NCI-H1048 (cell line): ENCODE measurements around the gene TMEM222.

Experiments
- DNase-seq: peaks from one replicate; lab custom pipeline; 2025; lab: John Stamatoyannopoulos, UW

TMEM222 gene

DNA sequence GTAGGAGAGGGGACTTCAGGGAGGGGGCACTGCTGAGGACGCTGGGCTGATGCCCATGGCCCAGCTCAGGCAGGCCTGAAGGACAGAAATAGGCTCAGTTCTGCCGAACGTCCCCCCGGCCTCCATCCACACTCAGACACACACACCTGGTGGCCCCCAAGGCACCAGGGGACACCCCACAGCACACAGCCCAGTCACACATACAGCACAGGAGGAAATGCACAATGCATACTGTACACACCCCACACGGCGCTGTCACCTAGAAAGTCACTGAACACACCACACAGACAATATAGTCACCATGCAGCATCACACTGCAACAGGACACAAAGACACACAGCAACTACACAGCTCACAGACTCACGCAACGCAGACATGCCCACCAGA, 20.4 kb downstream of the TMEM222 start:
- no peak for DNase-seq

DNA sequence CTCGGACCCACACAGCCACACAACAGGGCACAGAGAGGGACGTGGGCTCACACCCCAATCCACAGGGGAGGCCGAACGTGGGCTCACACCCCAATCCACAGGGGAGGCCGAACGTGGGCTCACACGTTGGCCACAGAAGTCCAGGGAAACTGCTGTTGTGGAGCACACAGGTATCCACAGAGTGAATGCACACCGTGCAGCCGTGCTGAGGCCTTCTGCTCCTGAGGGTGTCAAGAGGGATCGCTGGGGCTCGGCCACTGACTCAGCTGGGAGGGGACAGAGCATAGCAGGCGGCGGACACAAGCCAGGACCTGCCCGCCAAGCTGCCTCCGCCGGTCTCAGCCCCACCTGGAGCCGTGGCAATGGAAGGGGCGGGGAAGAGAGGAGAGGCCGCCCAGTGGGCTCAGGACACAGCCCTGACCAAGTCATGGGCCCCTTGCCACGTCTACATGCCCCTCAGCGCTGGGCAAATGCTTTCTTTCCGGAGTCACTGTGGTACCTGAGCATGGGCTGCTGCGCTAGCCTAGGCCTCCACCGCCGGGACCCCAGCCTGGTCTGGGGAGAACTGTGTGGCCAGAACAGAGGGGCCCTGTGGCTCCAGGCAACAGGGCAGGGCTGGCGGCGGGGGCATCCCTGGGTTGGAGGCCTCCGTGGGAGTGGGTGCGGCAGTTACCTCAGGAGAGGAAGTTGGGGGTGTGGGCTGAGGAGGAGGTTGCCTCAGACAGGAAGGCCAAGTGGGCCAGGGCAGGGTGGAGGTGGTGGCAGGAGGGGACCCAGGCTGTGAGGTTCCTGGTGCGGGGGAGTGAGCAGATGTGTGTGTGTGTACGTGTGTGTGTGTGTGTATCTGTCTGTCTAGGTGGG, 21.0 kb downstream of the TMEM222 start:
- no peak for DNase-seq

DNA sequence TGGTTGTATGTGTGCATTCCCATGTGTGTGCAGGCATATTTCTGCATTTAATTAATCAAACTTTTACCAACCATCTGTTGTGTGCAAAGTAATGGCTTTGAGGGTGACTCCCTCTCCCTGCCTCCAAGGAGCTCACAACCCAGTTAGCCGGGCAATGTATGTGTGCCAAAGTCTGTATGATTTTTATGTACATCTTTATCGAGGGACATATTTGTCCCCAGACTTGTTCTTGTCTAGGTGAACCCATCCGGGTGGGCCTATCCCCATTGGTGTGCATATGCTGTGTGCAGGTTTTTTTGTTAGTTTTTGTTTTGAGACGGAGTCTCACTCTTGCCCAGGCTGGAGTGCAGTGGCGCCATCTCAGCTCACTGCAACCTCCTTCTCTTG, 21.7 kb downstream of the TMEM222 start:
- DNase-seq = no peak

DNA sequence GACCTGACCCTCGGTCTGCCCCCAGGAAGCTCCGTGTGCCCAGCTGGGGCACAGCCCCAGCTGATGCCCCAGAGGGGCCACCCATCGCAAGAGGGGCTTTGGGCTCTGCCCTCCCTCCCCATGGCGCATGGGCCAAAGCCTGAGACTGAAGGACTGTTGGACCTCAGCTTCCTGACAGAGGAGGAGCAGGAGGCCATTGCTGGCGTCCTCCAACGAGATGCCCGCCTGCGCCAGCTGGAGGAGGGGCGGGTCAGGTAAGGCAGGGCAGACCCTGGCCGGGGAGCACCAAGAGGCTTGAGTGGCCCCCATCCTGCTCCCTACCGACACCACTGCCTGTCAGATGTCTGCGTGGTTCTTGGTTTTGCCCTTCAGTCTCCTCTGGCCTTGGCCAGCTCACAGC, 23.3 kb downstream of the TMEM222 start:
- no peak for DNase-seq

DNA sequence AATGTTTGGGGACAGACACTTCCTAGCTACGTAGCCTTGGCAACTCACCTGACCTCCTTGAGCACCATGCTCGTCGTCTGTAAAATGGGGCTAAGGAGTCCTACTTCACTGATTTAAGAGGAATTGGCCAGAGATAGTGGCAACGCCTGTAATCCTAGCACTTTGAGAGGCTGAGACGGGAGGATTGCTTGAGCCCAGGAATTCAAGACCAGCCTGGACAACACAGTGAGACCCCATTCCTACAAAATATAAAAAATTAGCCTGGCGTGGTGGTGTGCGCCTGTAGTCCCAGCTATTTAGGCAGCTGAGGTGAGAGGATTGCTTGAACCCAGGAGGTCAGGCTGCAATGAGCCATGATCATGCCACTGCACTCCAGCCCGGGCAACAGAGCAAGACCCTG, 24.4 kb downstream of the TMEM222 start:
- no peak for DNase-seq

DNA sequence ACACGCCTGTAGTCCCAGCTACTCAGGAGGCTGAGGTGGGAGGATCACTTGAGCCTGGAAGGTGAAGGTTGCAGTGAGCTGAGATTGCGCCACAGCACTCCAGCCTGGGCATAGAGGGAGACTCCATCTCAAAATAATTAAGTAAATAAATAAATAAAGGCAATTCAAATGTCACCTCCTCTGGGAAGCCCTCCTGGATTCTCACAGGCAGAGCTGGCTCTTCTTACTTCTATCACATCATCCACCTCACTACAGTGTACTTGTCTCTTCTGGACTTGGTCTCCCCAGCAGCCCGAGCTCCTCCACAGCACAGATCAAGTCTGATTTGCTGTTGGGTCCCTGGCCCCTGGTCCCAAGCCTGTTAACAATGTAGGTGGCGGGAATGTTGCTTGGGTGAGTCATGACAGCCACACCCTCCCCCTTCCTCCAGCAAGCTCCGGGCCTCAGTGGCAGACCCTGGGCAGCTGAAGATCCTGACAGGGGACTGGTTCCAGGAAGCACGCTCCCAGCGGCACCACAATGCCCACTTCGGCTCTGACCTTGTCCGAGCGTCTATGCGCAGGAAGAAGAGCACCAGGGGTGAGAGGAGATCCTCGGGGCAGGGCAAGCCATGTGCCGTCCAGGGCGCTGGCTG, 25.1 kb downstream of the TMEM222 start:
- no peak for DNase-seq

DNA sequence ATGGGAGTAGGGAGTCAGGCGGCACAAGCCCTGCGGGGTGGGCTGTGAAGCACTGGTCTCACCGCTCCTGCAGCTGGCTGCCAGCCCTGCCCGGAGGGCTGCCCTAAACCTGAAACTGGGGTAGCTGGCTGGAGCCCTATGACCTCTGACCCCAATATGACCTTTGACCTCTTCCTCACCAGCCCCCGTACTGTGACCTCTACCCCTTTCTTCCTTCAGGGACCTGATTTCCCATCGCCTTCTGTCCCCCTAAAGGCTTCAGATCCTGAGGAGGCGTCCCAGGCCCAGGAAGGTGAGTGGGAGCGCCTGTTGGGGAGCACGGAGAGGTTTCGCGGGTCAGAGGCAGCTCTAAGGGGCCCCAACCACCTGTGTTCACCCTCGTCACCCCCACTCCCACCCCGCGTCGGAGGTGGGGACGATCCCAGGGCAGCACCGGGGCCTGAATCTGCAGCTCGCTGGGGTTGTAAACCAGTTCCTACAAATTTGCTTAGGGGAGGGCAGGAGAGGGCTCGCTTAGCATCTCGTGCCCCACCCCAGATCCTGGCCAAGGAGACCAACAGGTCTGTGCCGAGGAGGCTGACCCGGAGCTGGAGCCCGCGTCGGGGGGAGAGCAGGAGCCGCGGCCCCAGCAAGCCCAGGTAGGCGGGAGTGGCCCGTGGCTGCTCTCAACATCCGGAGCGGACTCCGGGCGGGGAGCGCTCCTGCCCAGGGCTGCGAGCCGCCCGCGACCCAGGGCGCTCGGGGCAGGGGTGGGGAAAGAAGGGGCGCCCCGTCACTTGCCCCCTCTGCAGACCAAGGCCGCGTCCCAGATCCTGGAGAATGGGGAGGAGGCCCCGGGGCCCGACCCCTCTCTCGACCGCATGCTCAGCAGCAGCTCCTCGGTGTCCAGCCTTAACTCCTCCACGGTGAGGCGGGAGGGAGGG, 27.2 kb downstream of the TMEM222 start:
- DNase-seq = peak; percentile 63

DNA sequence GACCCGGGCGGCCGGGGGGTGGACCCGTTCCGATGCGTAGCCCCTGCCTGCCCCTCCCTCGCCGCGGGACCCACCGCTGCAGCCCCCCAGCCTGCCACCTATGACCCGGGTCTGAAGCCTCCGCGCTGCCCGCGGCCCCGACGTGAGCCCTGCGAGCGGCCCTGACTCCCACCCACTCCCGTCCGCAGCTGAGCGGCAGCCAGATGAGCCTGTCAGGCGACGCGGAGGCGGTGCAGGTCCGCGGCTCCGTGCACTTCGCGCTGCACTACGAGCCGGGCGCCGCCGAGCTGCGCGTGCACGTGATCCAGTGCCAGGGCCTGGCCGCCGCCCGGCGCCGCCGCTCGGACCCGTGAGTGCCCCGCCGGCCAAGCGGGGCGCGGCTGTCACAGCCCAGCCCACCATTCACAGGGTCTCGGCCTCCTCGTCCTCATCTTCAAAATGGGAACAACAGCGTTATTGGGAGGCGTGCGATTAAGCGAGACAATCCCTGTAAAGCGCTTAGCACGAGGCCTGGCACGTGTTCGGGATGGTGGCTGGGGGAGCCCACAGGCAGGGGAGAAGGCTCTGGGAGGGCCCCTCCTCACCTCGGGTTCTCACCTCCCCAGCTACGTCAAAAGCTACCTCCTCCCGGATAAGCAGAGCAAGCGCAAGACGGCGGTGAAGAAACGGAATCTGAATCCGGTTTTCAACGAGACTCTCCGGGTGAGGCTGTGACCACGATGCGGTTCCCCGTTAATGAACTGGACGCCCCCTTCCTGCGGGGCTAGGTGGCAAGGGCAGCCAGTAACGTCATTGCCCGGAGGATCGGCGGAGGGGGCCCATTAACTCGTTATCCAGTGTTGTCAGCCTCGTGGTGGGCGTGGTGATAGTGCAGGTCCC, 28.1 kb downstream of the TMEM222 start:
- peak; percentile 65 for DNase-seq

DNA sequence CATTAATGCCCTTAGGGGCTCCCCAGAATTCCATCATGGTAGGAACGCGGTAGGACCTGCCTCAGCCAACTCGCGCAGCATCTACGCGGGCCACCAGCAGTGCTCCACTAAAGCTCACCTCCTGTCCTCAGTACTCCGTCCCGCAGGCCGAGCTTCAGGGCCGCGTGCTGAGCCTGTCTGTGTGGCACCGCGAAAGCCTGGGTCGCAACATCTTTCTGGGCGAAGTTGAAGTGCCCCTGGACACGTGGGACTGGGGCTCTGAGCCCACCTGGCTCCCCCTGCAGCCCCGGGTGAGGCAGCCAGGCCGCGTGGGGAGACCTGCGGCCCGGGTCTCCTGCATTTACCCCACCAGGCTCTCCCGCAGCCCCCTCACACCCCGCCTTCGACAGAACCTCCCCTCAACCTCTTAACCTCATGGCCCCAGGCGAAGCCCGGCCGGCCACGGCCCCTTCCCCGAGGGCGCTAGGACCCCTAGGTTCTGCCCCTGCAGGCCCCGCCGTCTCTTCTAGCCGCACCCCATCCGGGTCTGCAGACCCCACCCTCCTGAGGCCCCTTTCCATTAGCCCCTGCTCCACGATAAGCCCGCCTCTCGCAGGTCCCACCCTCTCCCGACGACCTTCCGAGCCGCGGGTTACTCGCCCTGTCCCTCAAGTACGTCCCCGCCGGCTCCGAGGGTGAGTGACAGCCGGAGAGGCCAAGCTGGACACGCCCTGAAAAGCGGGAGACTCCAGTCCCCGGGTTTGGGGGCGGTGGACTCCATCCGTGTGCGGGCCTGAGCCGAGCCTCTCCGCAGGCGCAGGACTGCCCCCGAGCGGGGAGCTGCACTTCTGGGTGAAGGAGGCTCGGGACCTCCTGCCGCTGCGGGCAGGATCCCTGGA, 28.9 kb downstream of the TMEM222 start:
- DNase-seq = no peak

DNA sequence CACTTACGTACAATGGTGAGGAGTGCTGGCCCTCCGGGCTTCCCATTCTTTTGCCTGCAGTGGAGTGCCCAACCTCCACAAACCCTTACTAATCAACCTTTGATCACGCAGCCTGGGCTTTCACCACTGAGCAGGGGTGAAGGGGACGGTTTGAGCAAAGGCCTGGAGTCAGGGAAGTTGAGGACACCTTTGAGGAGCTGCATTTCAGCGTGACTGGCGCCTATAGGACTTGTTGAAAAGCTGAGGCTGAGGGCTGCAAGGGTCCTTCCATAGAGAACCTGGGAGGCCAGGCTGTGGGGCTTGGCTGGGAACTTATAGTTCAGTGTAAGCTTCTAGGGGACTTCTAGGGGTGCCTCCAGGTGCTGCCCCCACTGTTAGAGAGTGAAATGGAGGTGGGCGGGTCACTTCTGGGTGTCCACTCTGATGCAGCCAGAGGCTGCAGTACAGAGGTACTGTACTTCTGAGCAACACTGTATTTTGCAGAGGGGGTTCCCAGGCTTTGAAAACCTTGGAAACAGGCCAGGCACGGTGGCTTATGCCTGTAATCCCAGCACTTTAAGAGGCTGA, 29.7 kb downstream of the TMEM222 start:
- no peak for DNase-seq

DNA sequence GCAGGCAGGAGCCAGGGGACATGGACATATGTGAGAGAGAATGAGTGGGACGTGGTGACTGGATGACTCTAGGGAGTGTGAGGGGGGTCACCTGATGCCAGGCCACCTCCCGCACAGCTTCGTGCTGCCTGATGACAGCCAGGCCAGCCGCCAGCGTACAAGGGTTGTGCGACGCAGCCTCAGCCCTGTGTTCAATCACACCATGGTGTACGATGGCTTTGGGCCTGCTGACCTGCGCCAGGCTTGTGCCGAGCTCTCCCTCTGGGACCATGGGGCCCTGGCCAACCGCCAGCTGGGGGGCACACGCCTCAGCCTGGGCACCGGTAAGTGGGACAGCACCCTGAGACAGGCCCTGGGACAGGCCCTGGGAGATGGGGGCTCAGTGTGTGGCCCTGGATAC, 31.2 kb downstream of the TMEM222 start:
- DNase-seq = no peak

DNA sequence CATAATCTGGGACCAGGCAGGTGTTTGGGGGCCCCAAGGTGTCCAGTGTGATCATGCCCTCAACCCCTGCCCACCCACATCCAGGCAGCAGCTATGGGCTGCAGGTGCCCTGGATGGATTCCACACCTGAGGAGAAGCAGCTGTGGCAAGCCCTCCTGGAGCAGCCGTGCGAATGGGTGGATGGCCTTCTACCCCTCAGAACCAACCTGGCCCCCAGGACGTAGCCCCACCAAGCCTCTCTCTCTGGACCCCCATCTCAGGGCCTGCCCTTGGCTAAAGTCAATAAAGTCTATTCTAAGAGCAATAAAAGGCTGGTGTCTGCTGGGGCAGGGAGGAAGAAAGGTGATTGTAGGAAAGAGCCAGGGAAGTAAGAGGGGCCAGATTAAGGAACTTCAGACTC, 31.7 kb downstream of the TMEM222 start:
- no peak for DNase-seq

DNA sequence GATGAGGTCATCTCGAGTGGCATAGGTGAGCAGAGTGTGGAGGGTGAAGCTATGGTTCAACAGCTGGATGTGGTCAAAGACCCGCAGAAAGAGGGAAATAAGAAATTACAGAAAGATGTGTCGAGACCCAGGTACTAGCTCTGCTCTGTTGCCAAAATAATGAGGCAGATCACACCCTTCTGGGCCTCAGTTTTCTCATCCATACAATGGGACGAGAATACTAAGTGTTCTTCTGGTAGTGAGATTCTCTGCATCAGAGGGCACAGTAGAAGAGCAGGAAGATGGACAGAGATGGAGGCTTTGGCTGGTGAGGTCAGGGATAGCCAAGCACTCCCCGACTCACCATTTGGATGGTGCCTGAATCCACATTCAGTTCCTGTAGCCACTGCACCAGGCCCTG, 33.7 kb downstream of the TMEM222 start:
- DNase-seq = no peak

DNA sequence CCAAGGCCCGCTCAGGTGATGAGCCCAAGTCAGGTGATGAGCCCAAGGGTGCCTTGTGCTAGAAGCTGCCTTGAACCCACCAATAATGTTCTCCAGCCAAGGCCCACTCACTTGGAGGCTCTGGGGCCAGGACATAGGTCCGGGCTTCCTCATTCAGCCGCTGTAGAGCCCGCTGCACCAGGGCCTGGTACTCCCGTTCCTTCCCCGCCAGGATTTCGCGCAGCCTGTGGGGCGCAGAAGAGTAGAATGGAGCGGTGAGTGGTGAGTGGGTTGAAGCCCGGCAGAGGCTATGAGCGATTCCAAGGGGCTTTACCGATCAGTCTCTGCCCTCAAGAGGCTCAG, 34.3 kb downstream of the TMEM222 start:
- DNase-seq = no peak

DNA sequence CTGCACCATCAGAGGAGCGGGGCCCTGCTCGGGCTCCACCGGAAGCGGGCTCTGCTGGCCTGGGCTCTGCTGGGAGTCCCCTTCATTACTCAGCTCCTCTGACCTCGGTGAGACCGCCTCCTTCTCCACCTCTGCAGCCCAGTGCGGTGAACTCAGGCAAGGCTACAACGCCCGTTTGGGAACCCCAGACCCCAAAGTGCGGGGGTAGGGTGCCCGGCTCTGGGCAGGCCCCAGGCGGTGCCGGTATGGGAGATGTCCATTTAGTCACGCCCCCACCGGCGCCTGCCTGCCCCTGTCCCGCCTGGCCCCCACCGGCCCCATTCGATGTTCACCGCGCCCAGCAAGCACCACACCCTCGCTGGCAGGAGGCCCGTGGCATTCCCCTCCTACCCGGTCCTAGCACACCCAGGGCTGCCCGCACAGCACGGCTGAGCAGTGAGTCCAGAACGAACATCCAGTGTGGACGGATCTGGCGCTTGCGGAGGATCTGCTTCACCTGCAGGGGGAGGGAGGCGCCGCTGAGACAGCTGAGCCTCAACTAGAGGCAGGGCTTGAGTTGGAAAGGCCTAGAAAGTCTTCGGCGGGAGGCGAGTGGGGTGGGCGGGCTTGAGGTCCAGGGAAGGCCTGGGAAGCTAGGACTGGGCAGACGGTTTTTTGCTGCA, 34.8 kb downstream of the TMEM222 start:
- no peak for DNase-seq

DNA sequence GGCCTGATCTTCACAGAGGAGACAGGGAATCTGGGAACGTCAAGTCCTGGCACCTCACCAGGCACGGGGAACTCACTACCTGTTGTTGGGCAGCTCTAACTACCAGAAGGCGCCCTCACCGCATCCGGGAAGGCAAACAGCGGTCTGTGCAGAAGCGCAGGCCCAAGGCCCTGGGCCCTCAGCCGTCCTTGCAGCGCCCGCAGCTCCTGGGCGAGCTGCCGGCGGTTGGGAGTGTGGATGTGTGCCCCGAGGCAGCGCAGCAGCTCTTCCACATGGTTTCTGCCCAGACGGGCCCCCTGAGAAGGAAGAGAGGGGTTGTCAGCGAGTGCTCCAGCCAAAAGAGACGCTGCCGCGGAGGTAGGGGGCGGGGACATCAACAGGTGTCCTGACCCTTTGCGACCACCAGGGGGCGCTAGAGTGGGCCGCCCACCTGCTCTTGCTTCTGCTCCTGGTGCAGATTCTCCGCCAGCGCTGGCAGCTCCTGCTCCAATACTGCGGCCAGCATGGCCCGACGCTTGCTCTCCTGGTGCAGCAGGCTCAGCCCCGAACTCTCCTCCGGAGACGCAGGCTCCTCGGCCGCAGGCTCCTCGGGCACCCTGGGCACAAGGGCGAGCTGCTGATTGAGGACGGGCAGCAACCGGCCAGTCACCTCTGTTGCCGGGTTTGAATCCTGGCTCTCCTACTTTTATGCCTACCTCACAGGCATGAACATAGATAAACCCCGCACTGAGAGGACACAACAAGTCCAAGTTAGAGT, 35.5 kb downstream of the TMEM222 start:
- DNase-seq = no peak

DNA sequence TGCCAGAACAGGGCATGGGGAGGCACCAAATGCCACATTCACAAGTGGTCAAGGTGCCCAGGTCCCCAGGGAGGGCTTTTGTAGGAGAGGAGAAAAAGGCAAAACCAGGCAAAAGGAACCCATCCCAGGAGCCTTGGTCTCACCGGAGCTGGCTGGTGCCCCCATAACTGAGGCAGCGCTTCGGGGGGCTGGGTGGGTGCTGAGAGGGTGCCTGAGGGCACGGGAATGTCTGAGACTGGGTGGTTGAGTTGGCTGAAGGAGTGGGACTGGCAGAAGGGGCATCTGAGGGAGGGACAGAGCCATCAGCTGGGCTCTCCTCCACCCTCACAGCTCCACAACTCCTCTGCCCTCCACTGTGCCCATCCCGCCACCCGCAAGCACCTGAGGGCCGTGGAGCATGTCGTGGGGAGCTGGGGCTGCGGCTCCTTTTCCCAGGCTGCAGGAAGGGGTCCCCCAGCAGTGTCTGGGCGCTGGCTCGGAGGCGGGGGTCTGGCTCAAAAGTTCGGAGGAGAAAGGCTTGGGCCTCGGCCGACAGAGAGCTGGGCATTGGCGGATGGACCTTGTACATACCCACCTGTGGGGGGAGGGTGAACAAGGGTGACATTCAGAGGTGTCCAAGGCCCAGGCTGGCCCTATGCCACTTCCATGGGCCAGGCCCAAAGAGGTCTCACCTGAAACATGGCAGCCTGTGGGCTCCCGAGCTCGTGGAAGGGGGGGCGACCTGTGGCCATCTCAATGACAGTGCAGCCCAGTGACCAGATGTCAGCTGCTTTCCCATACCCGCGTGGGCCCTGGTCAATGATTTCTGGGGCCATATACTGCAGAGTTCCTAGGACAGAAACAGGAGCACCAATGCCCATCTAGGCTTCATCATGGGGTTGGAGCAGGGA, 36.3 kb downstream of the TMEM222 start:
- DNase-seq = no peak

DNA sequence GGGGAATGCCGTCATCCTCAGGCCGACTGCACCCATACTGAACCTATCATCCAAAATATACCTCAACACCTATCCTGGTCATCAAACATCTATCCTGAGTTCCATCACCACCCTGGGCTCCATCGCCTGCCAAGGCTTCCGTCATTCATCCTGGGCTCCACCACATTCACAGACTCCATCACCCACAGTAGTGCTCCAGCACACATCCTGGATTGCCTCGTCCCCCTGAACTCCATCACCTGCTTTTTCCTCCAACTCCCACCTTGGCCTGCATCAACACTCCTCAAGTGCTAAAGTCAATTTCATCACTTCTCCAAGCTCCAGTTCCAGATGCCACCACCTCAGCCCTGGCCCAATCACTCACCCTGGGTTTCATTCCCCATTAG, 37.0 kb downstream of the TMEM222 start:
- no peak for DNase-seq
